ENCODE measurements around the gene DONSON. TPM values are rescaled to one million over a fixed set of nuclear protein-coding genes. Genes with fewer than 3 reads are reported as not detected.

Gene DONSON
- total and polyA plus RNA-seq, 2 experiments from 2014 or later: 15.1 to 23.2 TPM

DNA sequence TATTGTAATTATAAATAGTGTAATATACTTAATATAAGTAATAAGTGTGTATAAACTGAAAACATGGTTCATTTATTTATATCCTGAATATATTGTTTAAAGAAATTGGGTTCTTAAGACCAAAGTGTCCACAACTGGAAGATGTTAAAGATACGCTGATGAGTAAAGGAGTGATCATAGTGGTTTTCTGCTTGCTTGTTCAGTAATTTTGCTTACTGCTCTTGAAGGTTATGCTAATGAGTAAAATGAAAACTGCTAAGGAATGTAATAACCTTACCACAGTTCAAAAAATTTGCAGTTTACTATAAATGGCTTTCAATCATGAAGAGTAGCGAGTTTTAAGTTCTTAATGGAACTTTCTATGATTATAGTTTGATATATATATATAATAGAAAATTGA, 22.0 kb downstream of the DONSON start:
- Histone ChIP-seq H3K4me1 (ENCODE audit: insufficient read depth) (no peaks in the 10 kb centered on the region), H3K4me3 (no peak overlapping the region), H2AFZ (no peak overlapping the region), H3K27me3 (no peaks in the 10 kb centered on the region), H3K9me3 (ENCODE audit: low read depth) (no peaks in the 10 kb centered on the region), H3K4me2 (no peak overlapping the region), H3K27ac (no peak overlapping the region), H3K79me2 (peaks cover 76% of the 10 kb centered on the region), H3K9me2 (replicated peaks; ENCODE audit: insufficient read depth) (no peaks in the 10 kb centered on the region), H3K36me3 (replicated peaks; ENCODE audit: insufficient read depth, low read depth) (no peaks in the 10 kb centered on the region), H4K20me1 (ENCODE audit: insufficient read depth, poor library complexity, severe bottlenecking) (peaks cover 31% of the 10 kb centered on the region)
- DNase-seq (ENCODE audit: low spot score): no peak
- 99% methylated on average over 2 of the region's 2 CpGs for WGBS (ENCODE audit: low lambda C conversion rate, missing lambda C conversion rate)
- no peak for TF ChIP-seq EZH2 (IDR thresholded peaks at IDR 0.05; ENCODE audit: borderline replicate concordance)
- TF ChIP-seq, protein P1, sequence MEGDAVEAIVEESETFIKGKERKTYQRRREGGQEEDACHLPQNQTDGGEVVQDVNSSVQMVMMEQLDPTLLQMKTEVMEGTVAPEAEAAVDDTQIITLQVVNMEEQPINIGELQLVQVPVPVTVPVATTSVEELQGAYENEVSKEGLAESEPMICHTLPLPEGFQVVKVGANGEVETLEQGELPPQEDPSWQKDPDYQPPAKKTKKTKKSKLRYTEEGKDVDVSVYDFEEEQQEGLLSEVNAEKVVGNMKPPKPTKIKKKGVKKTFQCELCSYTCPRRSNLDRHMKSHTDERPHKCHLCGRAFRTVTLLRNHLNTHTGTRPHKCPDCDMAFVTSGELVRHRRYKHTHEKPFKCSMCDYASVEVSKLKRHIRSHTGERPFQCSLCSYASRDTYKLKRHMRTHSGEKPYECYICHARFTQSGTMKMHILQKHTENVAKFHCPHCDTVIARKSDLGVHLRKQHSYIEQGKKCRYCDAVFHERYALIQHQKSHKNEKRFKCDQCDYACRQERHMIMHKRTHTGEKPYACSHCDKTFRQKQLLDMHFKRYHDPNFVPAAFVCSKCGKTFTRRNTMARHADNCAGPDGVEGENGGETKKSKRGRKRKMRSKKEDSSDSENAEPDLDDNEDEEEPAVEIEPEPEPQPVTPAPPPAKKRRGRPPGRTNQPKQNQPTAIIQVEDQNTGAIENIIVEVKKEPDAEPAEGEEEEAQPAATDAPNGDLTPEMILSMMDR (IDR thresholded peaks at IDR 0.05; ENCODE audit: poor library complexity): no peak

- no peaks in the 10 kb centered on the region for H3K36me3 ChIP-seq (replicated peaks; ENCODE audit: insufficient read depth, low read depth)
- WGBS (ENCODE audit: low lambda C conversion rate, missing lambda C conversion rate): 97% methylated on average over 2 of the region's 2 CpGs
- no peaks in the 10 kb centered on the region for H3K9me3 ChIP-seq (ENCODE audit: low read depth)
- H4K20me1 ChIP-seq (ENCODE audit: insufficient read depth, poor library complexity, severe bottlenecking): peaks cover 69% of the 10 kb centered on the region
- H2AFZ ChIP-seq: no peak overlapping the region
- H3K9me2 ChIP-seq (replicated peaks; ENCODE audit: insufficient read depth): no peaks in the 10 kb centered on the region
- H3K27ac ChIP-seq: no peak overlapping the region
- H3K4me3 ChIP-seq: no peak overlapping the region
- no peak for TF ChIP-seq EZH2 (IDR thresholded peaks at IDR 0.05; ENCODE audit: borderline replicate concordance)
- TF ChIP-seq, protein P1 (IDR thresholded peaks at IDR 0.05; ENCODE audit: poor library complexity): no peak
- TF ChIP-seq EZH2phosphoT487 (IDR thresholded peaks at IDR 0.05; ENCODE audit: low read depth, severe bottlenecking, unreplicated experiment): no peak
- no peak for DNase-seq (ENCODE audit: low spot score)
- peaks cover 99% of the 10 kb centered on the region for H3K79me2 ChIP-seq
- H3K4me2 ChIP-seq: no peak overlapping the region
- H3K4me1 ChIP-seq (ENCODE audit: insufficient read depth): no peaks in the 10 kb centered on the region
- no peaks in the 10 kb centered on the region for H3K27me3 ChIP-seq
Observed at GRCh38 chr21:33562389-33562788, 26.1 kb downstream of the DONSON start.

- Histone ChIP-seq H4K20me1 (ENCODE audit: insufficient read depth, poor library complexity, severe bottlenecking) (peaks cover 73% of the 10 kb centered on the region), H3K9me2 (replicated peaks; ENCODE audit: insufficient read depth) (no peaks in the 10 kb centered on the region), H3K27ac (no peak overlapping the region), H3K4me3 (no peak overlapping the region), H3K36me3 (replicated peaks; ENCODE audit: insufficient read depth, low read depth) (no peaks in the 10 kb centered on the region), H3K79me2 (peaks cover 99% of the 10 kb centered on the region), H2AFZ (no peak overlapping the region), H3K9me3 (ENCODE audit: low read depth) (no peaks in the 10 kb centered on the region), H3K4me2 (no peak overlapping the region), H3K4me1 (ENCODE audit: insufficient read depth) (no peaks in the 10 kb centered on the region), H3K27me3 (no peaks in the 10 kb centered on the region)
- no peak for DNase-seq (ENCODE audit: low spot score)
- WGBS (ENCODE audit: low lambda C conversion rate, missing lambda C conversion rate): 82% methylated on average over 2 of the region's 2 CpGs
- TF ChIP-seq, protein P1 (IDR thresholded peaks at IDR 0.05; ENCODE audit: poor library complexity): no peak
- TF ChIP-seq EZH2phosphoT487 (IDR thresholded peaks at IDR 0.05; ENCODE audit: low read depth, severe bottlenecking, unreplicated experiment): no peak
Observed at GRCh38 chr21:33561373-33561772, 27.1 kb downstream of the DONSON start.

- no peak overlapping the region for H3K27ac ChIP-seq
- no peaks in the 10 kb centered on the region for H3K9me2 ChIP-seq (replicated peaks; ENCODE audit: insufficient read depth)
- no peak for DNase-seq (ENCODE audit: low spot score)
- TF ChIP-seq EZH2phosphoT487 (IDR thresholded peaks at IDR 0.05; ENCODE audit: low read depth, severe bottlenecking, unreplicated experiment) (no peak), EZH2 (IDR thresholded peaks at IDR 0.05; ENCODE audit: borderline replicate concordance) (no peak)
- TF ChIP-seq, protein P1 (IDR thresholded peaks at IDR 0.05; ENCODE audit: poor library complexity): no peak
- H4K20me1 ChIP-seq (ENCODE audit: insufficient read depth, poor library complexity, severe bottlenecking): peaks cover 75% of the 10 kb centered on the region
- H2AFZ ChIP-seq: no peak overlapping the region
- H3K4me2 ChIP-seq: no peak overlapping the region
- no peaks in the 10 kb centered on the region for H3K27me3 ChIP-seq
- H3K9me3 ChIP-seq (ENCODE audit: low read depth): no peaks in the 10 kb centered on the region
- no peaks in the 10 kb centered on the region for H3K36me3 ChIP-seq (replicated peaks; ENCODE audit: insufficient read depth, low read depth)
- no peaks in the 10 kb centered on the region for H3K4me1 ChIP-seq (ENCODE audit: insufficient read depth)
- H3K4me3 ChIP-seq: no peak overlapping the region
- H3K79me2 ChIP-seq: peaks cover 99% of the 10 kb centered on the region
Observed at GRCh38 chr21:33560965-33561364, 27.5 kb downstream of the DONSON start.

Data from hepatocyte (in vitro differentiated cells).